Measurements from ENCODE around the gene SMAD1. TPM values are rescaled to one million over a fixed set of nuclear protein-coding genes. Genes with fewer than 3 reads are reported as not detected.

Gene SMAD1
- polyA plus RNA-seq, 2 of the 4 experiments (the other 2 are of a cell fraction), result 9.9 to 23.9 TPM

- CTCF ChIA-PET, result interaction anchor here (1.0 to 2.2 kb wide), 3 partner anchors 10 to 251 kb away, joined by 3 to 8 read pairs (median 3); no protein-coding TSS in a partner anchor
- TF ChIP-seq RCOR1 (IDR thresholded peaks at IDR 0.05; ENCODE audit: low read depth, low read length) (no peak), ZFP36 (IDR thresholded peaks at IDR 0.05; ENCODE audit: borderline replicate concordance, partially characterized antibody) (no peak), MYC (IDR thresholded peaks at IDR 0.05; ENCODE audit: borderline replicate concordance, low read length) (no peak), CHD4 (IDR thresholded peaks at IDR 0.05; ENCODE audit: borderline replicate concordance) (no peak), HOXA7 (CRISPR knock-in tag; IDR thresholded peaks at IDR 0.05) (no peak), PHF8 (IDR thresholded peaks at IDR 0.05; ENCODE audit: borderline replicate concordance, low read depth) (no peak), POLR2AphosphoS2 (conservative IDR thresholded peaks at IDR 0.05; ENCODE audit: low read length) (no peak), KDM1A (IDR thresholded peaks at IDR 0.05; ENCODE audit: low read depth) (no peak), USF2 (IDR thresholded peaks at IDR 0.05) (no peak), HOXB5 (CRISPR knock-in tag; IDR thresholded peaks at IDR 0.05) (no peak), TP53 (CRISPR knock-in tag; IDR thresholded peaks at IDR 0.05) (no peak)
- FAIRE-seq (no peak), DNase-seq (ENCODE audit: low read depth in 1 of 2, low spot score in 1 of 2) (no peak), ATAC-seq (no peak)
- 85% methylated on average over 9 of the region's 9 CpGs for WGBS (ENCODE audit: missing lambda C conversion rate)
- POLR2A ChIA-PET, result no interaction called here
- Histone ChIP-seq H3K27ac (no peak overlapping the region), H3K4me2 (no peak overlapping the region), H3K9me3 (no peaks in the 10 kb centered on the region), H3K4me1 (peaks cover 13% of the 10 kb centered on the region; the same call in 2 of the 3 replicates), H3K4me3 (no peak overlapping the region)
Measured at GRCh38 chr4:145485120-145485519, 3.5 kb downstream of the SMAD1 start.

DNA sequence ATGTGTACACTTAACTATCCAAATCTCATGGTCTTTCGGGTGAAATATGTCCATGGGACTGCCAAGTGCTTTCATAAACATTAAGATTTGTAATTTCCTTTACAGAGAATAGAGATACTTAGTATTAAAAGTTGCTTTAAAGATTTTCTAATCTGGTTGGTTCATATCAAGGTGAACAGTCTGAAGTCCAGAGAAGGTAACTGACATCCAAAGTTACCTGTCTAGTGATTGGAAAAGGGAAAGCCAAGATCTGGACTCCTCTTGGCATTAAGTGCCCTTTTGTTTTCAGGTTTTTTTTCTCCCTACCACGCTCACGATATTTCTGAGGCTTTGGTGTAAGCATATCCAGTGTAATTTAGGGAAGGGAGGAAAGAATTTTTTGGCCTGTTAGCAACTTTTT lies 5.0 kb downstream of the SMAD1 start:
- CTCF ChIA-PET, result interaction anchor here (2.1 kb wide), 1 partner anchor 253 kb away, joined by 5 read pairs; no protein-coding TSS in a partner anchor
- no peaks in the 10 kb centered on the region for H3K9me3 ChIP-seq
- DNase-seq (ENCODE audit: low read depth in 1 of 2, low spot score in 1 of 2) (no peak), ATAC-seq (no peak), FAIRE-seq (no peak)
- POLR2A ChIA-PET, result interaction anchor here (0.6 kb wide), 1 partner anchor 28 kb away, joined by 3 read pairs; no protein-coding TSS in a partner anchor
- H3K4me1 ChIP-seq, result peaks cover 7% of the 10 kb centered on the region; the same call in 2 of the 3 replicates
- TF ChIP-seq CHD2 (IDR thresholded peaks at IDR 0.05; ENCODE audit: low read length, partially characterized antibody) (no peak), ZSCAN20 (CRISPR knock-in tag; IDR thresholded peaks at IDR 0.05) (no peak), CHD4 (IDR thresholded peaks at IDR 0.05; ENCODE audit: borderline replicate concordance) (no peak), HES2 (IDR thresholded peaks at IDR 0.05) (no peak), EHMT2 (IDR thresholded peaks at IDR 0.05; ENCODE audit: low read depth) (no peak), TFCP2L1 (CRISPR knock-in tag; IDR thresholded peaks at IDR 0.05) (no peak), PHF8 (IDR thresholded peaks at IDR 0.05; ENCODE audit: borderline replicate concordance, low read depth) (no peak), RARB (CRISPR knock-in tag; IDR thresholded peaks at IDR 0.05) (no peak), ATOH8 (CRISPR knock-in tag; IDR thresholded peaks at IDR 0.05; ENCODE audit: low read depth) (no peak), HEYL (CRISPR knock-in tag; IDR thresholded peaks at IDR 0.05) (no peak), CEBPB (IDR thresholded peaks at IDR 0.05) (no peak), FOXS1 (CRISPR knock-in tag; IDR thresholded peaks at IDR 0.05) (no peak), EHF (CRISPR knock-in tag; IDR thresholded peaks at IDR 0.05) (no peak), CTCF (IDR thresholded peaks at IDR 0.05) (no peak), NFE2L2 (conservative IDR thresholded peaks at IDR 0.05; ENCODE audit: low read length) (no peak), FOSB (CRISPR knock-in tag; IDR thresholded peaks at IDR 0.05) (no peak), CBX2 (IDR thresholded peaks at IDR 0.05; ENCODE audit: borderline replicate concordance, low read depth) (no peak)
- no peak overlapping the region for H3K4me3 ChIP-seq
- no peak overlapping the region for H3K27ac ChIP-seq
- no peak overlapping the region for H3K4me2 ChIP-seq
- 93% methylated on average over 3 of the region's 3 CpGs for WGBS (ENCODE audit: missing lambda C conversion rate)
